GM04504 (cell line): ENCODE results near the gene ATP2C2.
"Not testable (repeated sequence)": the region's sequence is repeated elsewhere in the genome, so short reads cannot be mapped to it uniquely, and the experiment has no call there.

Experiments used
- DNase-seq: peaks from one replicate; pipeline ENCODE4 v3.0.0-alpha.2; 2012; ENCODE audit warnings: low read depth

ATP2C2 gene

GRCh38 chr16:84398701-84399100 lies 30.4 kb downstream of the ATP2C2 start:
- no peak for DNase-seq

GRCh38 chr16:84399912-84400311 lies 31.6 kb downstream of the ATP2C2 start:
- DNase-seq: not testable (repeated sequence)

- not testable (repeated sequence) for DNase-seq
These were observed 35.1 kb downstream of the ATP2C2 start for GRCh38 chr16:84403435-84403834.

- DNase-seq: no peak
These were observed 36.0 kb downstream of the ATP2C2 start for GRCh38 chr16:84404324-84404723.

DNA sequence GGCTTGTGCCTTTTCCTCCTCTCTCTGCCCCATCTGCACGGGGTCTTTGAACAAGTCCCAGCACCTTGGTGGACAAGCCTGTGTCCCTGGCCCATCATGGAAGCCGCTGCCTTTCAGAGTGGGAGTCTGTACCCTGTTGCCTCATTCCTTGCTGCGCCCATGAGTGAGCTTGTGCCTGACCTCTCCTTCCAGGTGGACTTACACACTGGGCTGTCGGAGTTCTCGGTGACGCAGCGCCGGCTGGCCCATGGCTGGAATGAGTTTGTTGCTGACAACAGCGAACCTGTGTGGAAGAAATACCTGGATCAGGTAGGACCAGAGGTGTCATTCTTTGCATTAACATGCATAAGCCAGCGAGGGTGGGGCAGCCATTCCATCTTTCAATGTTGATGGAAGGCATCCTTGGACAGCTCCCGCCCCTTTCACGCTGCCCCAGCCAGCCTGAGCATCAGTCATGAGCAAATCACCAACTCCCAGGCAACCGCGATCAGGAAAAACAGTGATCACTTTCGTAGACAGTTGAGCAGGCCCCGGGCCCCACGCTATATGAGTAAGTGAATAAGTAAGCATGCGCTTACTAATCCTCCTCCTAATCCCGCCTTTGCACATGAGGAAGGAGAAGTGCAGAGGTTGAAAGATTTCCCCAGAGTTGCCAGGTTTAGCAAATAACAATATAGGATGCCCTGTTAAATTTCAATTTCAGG lies 36.8 kb downstream of the ATP2C2 start:
- DNase-seq: no peak

DNA sequence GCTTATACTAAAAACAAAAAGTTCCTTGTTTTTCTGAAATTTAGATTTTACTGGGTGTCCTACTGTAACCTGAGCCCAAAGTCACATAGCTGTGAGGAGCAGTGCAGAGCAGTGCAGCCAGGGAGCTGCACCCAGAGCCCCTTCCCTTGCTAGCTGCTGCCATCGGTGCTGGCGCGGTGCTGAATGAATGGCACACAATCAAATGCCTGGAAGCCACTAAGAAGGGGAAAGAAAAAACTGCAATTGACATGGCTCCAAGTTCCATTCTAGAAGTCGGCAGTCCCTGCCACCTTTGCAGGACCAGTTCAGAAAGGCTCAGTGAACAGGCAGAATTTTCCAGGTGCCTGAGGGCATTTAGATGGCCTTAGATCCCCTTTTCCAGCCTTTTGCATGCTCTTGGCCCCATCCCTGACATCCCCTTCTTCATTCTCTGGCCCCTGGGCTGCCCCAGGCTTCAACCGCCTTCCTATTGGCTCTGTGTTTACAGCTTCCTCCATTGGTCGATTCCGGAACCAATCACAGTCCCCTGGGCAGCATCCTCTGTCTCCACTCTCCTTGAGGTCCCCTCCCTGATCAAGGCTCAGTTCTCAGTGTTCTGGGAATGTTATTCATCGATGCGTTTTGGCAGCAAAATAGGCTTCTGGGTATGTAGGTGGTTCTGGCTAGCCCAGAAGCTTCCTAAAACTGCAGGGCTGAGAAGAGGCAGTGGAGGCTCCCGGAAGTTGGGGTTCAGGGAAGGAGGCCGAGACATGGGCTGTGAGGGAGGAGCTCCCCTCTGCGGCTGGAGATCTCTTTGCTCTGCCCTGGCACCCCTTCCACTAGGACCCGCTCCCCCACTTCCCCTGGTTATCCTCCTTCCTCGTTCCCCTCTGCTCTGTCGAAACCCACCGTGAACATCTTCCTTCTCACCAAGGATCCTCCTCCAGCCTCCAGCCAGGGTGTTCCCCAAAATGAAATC lies 37.9 kb downstream of the ATP2C2 start:
- DNase-seq: no peak

- DNase-seq: no peak
These were observed 39.4 kb downstream of the ATP2C2 start for GRCh38 chr16:84407588-84408313.

- DNase-seq: no peak
These were observed 40.0 kb downstream of the ATP2C2 start for GRCh38 chr16:84408314-84408690.

- no peak for DNase-seq
These were observed 40.5 kb downstream of the ATP2C2 start for GRCh38 chr16:84408856-84409255.

DNA sequence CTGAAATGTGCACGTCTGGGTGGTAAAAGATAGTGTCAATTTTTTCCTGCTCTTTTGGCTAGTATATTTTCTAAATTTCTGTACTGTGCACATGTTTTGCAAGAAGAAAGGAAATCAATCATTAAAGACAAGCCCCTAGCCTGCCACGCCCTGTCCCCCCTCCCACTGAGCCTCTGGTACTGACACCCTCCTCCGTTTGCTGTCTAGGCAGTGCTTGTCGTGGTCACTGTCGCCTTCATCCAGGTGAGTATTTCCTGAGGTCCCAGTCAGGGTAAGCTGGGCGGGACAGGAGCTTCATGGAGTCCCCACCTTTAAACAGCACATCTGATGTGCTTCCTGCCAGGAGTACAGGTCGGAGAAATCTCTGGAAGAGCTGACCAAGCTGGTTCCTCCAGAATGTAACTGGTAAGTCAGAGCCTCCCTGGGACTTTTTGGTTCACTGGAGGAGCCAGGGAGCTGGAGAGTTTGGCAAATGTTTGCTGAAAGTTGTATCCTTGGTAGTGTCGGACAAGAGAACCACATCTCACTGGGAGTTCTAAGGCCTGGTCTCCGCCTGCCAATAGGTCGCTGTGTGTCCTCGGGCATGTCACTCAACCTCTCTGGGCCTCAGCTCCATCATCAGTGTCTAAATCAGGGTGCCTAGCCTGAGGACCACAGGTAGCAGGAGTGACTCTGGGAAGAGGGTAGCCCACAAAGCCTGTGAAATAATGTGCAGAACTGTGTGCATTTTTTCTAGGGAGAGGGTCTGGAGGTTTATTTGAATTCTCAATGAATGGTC lies 42.2 kb downstream of the ATP2C2 start:
- DNase-seq: no peak

DNA sequence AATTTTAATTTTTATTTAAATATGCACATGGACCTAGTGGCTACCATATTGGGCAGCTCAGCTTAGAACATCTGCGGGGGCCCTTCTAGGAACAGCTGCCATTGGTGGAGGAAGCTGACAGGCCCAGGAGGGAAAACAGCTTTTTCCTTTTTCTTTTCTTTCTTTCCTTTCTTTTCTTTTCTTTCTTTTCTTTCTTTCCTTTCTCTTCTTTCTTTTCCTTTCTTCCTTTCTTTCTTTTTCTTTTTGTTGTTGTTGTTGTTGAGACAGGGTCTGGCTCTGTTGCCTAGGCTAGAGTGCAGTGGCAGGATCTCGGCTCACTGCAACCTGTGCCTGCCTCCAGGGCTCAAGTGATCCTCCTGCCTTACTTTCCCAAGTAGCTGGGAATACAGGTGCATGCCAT lies 43.4 kb downstream of the ATP2C2 start:
- DNase-seq: no peak

DNA sequence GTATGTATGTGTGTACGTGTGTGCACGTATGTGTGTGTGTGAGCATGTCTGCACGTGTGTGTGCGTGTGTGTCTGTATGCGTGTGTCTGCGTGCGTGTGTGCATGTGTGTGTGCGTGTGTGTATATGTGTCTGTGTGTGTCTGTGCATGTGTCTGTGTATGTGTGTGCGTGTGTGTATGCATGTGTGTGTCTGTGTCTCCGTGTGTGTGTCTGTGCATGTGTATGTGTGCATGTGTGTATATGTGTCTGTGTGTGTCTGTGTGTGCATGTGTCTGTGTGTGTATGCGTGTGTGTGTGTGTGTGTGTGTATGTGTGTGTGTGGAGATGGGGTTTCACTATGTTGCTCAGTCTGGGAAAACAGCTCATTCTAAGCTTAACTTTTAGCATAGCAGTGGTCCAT lies 43.9 kb downstream of the ATP2C2 start:
- no peak for DNase-seq

- no peak for DNase-seq
These were observed 45.1 kb downstream of the ATP2C2 start for GRCh38 chr16:84413244-84414004.

GRCh38 chr16:84414789-84415326 lies 46.5 kb downstream of the ATP2C2 start:
- DNase-seq: no peak

DNA sequence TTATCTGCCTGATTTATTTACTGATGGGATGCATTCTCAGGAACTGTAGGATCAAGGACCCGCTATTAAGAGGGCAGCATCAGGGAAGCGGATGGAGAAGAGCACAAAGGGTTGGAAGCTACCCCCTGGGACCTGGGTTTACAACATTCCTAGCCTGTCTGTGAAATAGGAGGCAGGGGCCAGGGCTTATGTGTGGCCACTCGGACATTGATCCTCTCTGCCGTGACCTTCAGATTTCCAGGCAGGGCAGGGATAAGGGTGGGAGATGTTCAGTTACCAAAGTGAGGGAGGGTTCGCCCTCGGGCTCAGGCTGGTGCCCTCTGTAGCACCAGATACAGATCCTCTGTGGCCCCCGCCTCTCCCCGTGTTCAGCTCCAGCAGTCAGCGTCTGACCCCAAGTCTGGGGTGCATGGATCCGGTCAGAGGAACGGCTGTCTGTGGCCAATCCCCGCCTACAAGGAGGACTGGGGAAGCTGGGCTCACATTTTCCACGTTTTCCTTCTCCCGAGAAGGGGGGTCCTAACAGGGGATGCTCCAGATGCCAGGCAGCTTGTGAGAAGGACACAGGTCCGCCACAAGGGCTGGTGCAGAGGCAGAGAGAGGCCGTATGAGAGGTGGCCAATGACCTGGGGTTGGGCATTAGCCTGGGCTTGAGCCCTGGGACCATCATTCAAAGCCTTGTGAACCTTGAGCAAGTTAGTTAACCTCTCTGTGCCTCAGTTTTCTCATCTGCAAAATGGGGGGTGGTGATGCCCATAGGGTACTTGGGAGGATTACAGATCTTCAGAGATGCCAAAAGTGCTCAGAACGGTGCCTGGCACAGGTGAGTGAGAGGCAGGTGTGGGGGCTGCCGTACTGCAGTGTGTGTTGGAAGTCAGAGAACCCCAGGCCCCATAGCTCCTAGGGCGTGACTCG lies 48.3 kb downstream of the ATP2C2 start:
- DNase-seq: no peak

GRCh38 chr16:84418056-84418849 lies 49.9 kb downstream of the ATP2C2 start:
- DNase-seq: no peak

- no peak for DNase-seq
These were observed 51.4 kb downstream of the ATP2C2 start for GRCh38 chr16:84419730-84420129.

GRCh38 chr16:84420556-84420955 lies 52.2 kb downstream of the ATP2C2 start:
- not testable (repeated sequence) for DNase-seq
